ENCODE measurements around the gene NOB1. TPM values are rescaled to one million over a fixed set of nuclear protein-coding genes. Genes with fewer than 3 reads are reported as not detected.

The NOB1 gene
- polyA plus RNA-seq, 2 of the 4 experiments (the other 2 are of a cell fraction): 123 to 134 TPM

GRCh38 chr16:69775563-69775962 lies 20.8 kb upstream of the NOB1 start (continued):
- no peak for TF ChIP-seq BCL3 (IDR thresholded peaks at IDR 0.05)
- no peak for TF ChIP-seq SMC3 (IDR thresholded peaks at IDR 0.05)
- no peak for TF ChIP-seq CEBPB (IDR thresholded peaks at IDR 0.05)
- TF ChIP-seq POLR2A (IDR thresholded peaks at IDR 0.05; ENCODE audit: low read length): no peak
- no peak for TF ChIP-seq CBX8 (IDR thresholded peaks at IDR 0.05)
- TF ChIP-seq HDAC2 (IDR thresholded peaks at IDR 0.05): no peak
- TF ChIP-seq EP300 (IDR thresholded peaks at IDR 0.05): no peak

DNA sequence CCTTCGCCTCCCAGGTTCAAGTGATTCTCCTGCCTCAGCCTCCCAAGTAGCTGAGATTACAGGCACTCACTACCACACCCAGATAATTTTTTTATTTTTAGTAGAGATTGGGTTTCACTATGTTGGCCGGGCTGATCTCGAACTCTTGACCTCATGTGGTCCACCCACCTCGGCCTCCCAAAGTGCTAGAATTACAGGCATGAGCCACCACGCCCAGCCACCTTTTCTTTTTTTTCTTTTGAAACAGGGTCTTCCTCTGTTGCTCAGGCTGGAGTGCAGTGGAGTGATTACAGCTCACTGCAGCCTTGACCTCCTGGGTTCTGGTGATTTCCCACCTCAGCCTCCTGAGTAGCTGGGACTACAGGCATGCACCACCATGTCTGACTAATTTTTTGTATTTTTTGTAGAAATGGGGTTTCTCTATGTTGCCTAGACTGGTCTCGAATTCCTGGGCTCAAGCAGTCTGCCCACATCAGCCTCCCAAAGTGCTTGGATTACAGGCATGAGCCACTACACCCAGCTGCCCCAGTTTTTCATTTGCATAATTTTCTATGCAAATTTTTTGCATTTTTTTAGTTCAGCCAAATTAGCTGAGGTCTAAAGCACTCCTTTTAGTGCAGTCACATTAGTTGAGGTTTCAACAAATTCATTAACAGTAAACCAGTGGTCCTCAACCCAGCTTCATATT lies 18.7 kb upstream of the NOB1 start:
- Histone ChIP-seq H3K27ac (no peak overlapping the region), H3K4me3 (no peak overlapping the region), H3K4me2 (no peak overlapping the region), H3K9me3 (peaks cover 7% of the 10 kb centered on the region; the same call in 1 of the 3 replicates), H3K4me1 (0 out of 3 replicates have a peak, but pooled peaks cover 3% of the 10 kb centered on the region)
- WGBS (ENCODE audit: missing lambda C conversion rate): 81% methylated on average over 6 of the region's 6 CpGs
- TF ChIP-seq KDM5A (IDR thresholded peaks at IDR 0.05) (no peak), HDAC2 (IDR thresholded peaks at IDR 0.05) (no peak), RARB (CRISPR knock-in tag; IDR thresholded peaks at IDR 0.05) (no peak), MAZ (IDR thresholded peaks at IDR 0.05; ENCODE audit: borderline replicate concordance, low read depth, low read length) (no peak), PHF8 (IDR thresholded peaks at IDR 0.05; ENCODE audit: borderline replicate concordance, low read depth) (no peak), CEBPB (IDR thresholded peaks at IDR 0.05) (no peak), ZNF302 (CRISPR knock-in tag; IDR thresholded peaks at IDR 0.05) (no peak), HOXA7 (CRISPR knock-in tag; IDR thresholded peaks at IDR 0.05) (no peak), GATA3 (IDR thresholded peaks at IDR 0.05; ENCODE audit: borderline replicate concordance) (no peak), HEYL (CRISPR knock-in tag; IDR thresholded peaks at IDR 0.05) (no peak), JUN (IDR thresholded peaks at IDR 0.05) (no peak), NFE2L2 (conservative IDR thresholded peaks at IDR 0.05; ENCODE audit: low read length) (no peak), MAFK (IDR thresholded peaks at IDR 0.05; ENCODE audit: partially characterized antibody) (no peak), REST (IDR thresholded peaks at IDR 0.05) (no peak), KDM1A (IDR thresholded peaks at IDR 0.05; ENCODE audit: low read depth) (no peak), EHMT2 (IDR thresholded peaks at IDR 0.05; ENCODE audit: low read depth) (no peak), ZFP36 (IDR thresholded peaks at IDR 0.05; ENCODE audit: borderline replicate concordance, partially characterized antibody) (no peak)
- TF ChIP-seq, protein P1, sequence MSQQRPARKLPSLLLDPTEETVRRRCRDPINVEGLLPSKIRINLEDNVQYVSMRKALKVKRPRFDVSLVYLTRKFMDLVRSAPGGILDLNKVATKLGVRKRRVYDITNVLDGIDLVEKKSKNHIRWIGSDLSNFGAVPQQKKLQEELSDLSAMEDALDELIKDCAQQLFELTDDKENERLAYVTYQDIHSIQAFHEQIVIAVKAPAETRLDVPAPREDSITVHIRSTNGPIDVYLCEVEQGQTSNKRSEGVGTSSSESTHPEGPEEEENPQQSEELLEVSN (IDR thresholded peaks at IDR 0.05; ENCODE audit: borderline replicate concordance, low read depth): no peak
- TF ChIP-seq, protein P2, sequence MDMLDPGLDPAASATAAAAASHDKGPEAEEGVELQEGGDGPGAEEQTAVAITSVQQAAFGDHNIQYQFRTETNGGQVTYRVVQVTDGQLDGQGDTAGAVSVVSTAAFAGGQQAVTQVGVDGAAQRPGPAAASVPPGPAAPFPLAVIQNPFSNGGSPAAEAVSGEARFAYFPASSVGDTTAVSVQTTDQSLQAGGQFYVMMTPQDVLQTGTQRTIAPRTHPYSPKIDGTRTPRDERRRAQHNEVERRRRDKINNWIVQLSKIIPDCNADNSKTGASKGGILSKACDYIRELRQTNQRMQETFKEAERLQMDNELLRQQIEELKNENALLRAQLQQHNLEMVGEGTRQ (IDR thresholded peaks at IDR 0.05): no peak
- TF ChIP-seq, protein P3, sequence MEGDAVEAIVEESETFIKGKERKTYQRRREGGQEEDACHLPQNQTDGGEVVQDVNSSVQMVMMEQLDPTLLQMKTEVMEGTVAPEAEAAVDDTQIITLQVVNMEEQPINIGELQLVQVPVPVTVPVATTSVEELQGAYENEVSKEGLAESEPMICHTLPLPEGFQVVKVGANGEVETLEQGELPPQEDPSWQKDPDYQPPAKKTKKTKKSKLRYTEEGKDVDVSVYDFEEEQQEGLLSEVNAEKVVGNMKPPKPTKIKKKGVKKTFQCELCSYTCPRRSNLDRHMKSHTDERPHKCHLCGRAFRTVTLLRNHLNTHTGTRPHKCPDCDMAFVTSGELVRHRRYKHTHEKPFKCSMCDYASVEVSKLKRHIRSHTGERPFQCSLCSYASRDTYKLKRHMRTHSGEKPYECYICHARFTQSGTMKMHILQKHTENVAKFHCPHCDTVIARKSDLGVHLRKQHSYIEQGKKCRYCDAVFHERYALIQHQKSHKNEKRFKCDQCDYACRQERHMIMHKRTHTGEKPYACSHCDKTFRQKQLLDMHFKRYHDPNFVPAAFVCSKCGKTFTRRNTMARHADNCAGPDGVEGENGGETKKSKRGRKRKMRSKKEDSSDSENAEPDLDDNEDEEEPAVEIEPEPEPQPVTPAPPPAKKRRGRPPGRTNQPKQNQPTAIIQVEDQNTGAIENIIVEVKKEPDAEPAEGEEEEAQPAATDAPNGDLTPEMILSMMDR (IDR thresholded peaks at IDR 0.05): no peak
- no peak for DNase-seq (ENCODE audit: low read depth in 1 of 2, low spot score in 1 of 2)
- FAIRE-seq: no peak
- CTCF ChIA-PET: interaction anchor here (1.0 to 2.4 kb wide), 3 partner anchors 11 to 56 kb away, joined by 3 to 10 read pairs (median 4); partner anchors contain the start of gene WWP2
- no peak for ATAC-seq
- POLR2A ChIA-PET: no interaction called here
